EL (cell line): ENCODE data around the gene IFITM1.
A peak's percentile ranks its signal among the peaks of the same experiment; 100 is the strongest.

Experiments
- DNase-seq: peaks from one replicate; pipeline ENCODE4 v3.0.0-alpha.2; 2016

The IFITM1 gene

DNA sequence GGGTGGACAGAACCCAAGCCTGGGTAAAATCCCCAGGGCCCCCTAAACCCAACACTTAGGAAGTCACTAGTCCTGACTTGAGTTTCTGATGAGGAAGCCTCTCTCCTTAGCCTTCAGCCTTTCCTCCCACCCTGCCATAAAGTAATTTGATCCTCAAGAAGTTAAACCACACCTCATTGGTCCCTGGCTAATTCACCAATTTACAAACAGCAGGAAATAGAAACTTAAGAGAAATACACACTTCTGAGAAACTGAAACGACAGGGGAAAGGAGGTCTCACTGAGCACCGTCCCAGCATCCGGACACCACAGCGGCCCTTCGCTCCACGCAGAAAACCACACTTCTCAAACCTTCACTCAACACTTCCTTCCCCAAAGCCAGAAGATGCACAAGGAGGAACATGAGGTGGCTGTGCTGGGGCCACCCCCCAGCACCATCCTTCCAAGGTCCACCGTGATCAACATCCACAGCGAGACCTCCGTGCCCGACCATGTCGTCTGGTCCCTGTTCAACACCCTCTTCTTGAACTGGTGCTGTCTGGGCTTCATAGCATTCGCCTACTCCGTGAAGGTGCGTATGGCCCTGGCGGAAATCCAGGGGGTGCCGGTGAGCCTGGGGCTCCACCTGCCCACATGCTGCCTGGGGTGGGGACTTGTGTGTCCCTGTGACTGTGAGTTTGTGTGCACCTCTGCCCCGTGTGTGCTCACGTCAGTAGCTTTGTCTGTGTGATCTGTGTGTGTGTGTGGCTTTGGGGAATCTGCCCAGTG lies at the start of gene IFITM1:
IFITM1 (plus strand) TSS at position 254 of the 767 bp plus-strand sequence; CDS start at position 385, 131 bp downstream.
- DNase-seq: peak; percentile 92

DNA sequence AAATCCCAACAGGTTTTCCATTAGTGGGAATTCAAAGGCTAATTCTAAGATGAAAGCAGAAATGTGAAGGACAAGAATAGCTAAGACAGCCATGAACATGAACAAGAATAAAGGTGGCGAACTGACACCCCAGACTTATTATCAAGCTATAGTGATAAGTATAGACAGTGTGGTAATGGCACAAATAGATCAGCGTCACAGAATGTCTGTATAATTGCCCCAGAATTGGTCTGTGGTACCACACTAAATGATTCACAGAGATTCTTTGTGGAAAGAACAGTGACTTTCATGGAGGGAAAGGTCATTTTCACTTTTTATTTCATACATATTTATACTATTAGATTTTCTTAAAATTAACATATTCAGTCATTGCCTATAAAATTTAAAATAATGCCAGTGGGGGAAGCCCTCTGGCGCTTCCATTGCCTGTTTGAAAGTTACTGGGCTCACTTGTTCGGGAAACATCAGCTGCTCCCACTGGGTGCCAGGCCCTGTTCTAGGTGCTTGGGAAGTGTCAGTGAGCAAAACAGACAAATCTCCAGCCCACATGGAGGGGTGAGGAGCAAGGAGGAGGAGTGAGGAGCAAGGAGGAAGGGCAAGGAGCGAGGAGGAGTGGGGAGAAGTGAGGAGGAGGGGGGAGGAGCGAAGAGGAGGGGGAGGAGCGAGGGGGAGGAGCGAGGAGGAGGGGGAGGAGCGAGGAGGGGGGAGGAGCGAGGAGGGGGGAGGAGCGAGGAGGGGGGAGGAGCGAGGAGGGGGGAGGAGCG lies 47.0 kb upstream of the IFITM1 start:
- no peak for DNase-seq

DNA sequence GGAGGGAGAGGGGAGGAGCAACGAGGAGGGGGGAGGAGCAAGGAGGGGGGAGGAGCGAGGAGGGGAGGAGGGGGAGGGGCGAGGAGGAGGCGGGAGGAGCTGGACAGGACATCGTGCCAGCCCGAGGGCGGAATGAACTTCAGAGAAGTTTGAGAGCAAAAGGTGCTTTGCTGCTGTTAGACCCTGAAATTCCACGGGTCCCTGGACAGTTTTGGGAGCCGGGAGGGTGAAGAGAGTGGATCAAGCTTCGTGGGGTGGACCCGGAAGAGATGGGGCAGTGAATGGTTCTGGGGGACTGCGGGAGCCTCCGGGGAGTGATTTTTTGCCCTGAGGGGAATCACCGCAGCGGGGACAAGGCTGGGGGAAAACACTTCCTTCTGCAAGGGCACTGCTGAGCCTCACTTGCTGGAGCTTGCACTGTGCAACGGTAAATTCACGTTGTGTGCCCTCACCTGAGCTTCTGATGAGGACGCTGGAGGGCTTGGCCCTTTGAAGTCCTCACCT lies 46.3 kb upstream of the IFITM1 start:
- DNase-seq: no peak

DNA sequence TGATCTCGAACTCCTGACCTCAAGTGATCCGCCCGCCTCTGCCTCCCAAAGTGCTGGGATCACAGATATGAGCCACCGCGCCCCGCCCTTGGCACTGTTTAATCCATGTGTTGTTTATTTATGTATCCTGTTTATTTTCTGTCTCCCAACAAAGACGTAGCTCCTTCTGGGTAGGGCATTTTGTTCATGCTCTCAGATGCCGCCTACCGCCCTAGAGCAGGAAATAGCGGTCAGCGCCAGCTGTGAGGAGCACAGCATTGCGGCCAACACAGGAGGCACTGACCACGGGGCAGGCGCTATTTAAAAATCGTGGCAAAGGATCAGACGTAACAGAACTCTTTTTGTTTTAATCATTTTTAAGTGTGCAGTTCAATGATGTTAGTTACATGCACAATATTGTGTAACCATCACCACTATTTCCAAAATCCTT lies 45.1 kb upstream of the IFITM1 start:
- DNase-seq: peak; percentile 41

DNA sequence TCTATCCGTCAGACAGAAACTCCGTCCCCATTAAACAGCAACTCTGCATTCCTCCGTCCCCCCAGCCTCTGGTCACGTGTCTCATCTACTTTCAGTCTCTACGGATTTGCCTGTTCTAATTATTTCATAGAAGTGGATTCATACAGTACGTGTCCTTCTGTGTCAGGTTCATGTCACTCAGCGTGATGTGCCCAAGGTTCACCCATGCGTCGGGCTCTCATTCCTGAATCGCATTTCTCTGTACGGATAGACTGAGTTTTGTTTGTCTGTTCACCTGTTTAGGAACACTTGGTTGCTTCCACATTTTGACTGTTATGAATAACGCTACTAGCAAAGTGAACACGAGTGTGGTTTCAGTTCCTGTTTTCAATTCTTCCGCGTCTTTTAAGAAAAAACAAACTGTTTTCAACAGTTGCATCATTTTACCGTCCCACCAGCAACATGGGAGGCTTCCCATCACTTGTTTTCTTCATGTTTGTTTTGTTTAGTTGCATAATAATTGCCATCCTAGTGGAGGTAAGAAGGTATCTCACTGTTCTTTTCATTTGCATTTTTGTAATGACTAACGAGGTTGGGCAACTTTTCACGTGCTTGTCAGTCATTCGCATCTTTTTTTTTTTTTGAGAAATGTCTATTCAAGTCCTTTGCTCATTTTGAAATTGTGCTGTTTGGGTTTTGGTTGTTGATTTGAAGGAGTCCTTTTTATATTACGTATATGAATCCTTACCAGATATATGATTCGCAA lies 44.5 kb upstream of the IFITM1 start:
- DNase-seq: no peak

DNA sequence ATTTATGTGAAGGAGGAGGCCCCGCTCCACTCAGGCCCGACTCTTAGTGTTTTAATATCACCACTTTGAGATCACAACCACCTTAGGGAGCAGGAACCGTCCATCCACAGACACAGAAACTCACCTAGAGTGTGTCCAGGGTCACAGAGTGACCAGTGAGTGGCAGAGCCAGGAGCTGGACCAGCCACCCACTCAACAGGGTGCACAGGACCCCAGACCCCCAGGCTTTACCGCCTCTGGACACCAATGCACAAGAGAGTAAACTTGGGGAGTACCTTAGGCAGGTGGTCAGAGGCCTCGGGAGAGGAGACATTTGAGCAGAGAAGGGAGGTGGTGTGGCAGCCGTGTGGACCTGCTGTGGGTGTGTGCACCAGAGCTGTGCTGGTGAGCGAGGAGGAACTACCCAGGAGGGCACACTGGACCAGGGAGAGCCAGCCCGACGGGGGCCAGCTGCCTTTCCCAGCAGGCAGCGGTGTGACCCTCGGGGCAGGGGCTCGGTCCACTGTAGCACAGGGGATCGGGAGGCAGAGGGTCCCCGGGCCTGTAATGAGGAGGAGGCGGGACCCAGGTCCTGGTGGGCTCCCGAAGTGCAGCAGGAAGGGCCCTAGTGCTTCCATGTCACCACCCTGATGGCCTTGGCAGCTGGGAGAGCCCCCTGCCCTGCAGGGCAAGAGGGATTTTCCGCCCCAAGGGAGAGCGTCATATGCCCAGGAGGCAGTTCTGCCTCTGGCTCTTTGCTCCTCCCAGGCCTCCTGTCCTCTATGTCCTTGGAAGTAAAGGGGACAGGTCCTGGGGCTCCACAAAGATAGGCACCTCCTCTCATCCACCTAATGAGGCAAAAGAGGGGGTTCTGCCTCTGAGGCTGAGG lies 43.2 kb upstream of the IFITM1 start:
- DNase-seq: no peak

DNA sequence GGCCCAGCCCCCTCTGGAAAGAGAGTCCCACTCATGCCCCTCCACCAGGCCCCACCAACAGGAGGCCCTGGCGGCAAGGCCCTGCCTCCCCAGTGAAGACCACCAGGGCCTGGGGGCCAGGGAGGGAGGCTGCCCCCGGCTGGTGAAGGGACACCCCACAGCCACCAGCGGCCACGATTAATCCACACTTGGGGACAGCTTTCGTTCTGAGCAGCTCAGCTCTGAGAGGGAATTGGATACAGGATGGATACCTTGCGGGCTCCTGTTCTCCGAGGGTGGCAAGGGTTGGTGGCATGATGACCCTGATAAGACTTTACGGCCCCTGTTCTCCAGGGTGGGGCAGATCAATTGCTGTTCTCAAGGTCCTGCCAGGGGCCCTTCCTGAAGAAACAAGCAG lies 42.5 kb upstream of the IFITM1 start:
- no peak for DNase-seq

DNA sequence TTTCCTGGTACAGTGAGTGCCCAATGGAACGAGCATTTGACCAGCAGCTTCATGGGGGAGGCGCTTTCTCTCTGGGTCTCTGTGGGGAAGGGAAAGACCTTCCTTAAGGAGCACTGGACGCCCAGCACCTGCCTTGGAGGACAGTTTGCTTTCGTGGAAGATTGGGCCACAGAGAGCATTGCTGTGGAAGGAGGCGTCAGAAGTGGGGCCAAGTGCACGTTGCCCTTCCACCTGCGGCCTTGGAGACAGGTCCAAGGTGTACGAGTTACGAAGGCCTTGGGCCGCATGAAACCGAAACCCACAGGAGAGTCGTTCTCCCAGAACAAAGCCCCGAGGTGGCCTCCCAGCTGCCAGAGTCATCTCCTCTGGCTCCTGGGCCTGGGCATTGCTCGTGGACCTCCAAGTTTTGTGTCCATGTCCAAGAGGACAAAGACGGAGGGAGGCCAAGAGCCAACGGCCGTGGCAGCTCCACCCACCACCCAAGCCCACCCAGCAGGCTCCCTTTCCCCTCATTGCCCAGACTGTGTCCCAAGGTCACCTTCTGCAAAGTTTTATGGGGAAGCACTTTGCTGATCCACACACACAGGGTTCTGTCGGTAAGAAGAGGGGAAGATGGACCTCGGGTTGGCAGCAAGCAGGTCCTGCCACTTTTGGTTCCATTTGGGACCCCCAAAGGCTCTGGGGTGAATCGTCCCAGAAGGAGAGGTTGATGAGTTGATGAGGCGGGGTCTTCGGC lies 41.5 kb upstream of the IFITM1 start:
- DNase-seq: no peak

DNA sequence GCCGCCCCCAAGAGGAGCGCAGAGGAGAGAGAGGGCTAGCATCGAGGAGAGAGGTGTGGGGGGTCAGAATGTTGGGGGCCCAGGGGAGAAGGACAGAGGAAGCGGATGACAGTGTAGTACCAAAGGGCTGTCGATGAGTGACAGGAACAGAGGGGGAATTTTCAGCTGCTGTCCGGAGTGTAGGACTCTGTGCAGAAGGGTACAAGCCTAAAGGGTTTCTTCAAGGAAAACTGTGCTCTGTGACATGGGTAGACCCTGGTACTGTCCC lies 41.0 kb upstream of the IFITM1 start:
- no peak for DNase-seq

DNA sequence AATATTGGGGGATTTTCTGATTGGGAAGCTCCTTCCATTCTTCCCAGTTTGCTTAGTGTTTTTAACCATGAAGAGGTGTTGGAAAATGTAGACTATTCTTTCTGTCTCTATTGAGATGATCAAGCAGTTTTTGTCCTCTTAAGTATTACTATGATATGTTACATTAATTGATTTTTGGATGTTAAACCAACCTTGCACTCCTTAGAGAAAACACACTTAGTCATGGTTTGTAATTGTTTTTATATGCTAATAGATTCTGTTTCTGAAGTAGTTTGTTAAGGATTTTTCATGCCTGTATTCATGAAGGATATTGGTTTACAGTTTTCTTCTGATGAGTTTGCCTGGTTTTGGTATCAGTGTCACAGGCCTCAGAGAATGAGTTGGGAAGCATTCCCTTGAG lies 37.6 kb upstream of the IFITM1 start:
- DNase-seq: no peak

DNA sequence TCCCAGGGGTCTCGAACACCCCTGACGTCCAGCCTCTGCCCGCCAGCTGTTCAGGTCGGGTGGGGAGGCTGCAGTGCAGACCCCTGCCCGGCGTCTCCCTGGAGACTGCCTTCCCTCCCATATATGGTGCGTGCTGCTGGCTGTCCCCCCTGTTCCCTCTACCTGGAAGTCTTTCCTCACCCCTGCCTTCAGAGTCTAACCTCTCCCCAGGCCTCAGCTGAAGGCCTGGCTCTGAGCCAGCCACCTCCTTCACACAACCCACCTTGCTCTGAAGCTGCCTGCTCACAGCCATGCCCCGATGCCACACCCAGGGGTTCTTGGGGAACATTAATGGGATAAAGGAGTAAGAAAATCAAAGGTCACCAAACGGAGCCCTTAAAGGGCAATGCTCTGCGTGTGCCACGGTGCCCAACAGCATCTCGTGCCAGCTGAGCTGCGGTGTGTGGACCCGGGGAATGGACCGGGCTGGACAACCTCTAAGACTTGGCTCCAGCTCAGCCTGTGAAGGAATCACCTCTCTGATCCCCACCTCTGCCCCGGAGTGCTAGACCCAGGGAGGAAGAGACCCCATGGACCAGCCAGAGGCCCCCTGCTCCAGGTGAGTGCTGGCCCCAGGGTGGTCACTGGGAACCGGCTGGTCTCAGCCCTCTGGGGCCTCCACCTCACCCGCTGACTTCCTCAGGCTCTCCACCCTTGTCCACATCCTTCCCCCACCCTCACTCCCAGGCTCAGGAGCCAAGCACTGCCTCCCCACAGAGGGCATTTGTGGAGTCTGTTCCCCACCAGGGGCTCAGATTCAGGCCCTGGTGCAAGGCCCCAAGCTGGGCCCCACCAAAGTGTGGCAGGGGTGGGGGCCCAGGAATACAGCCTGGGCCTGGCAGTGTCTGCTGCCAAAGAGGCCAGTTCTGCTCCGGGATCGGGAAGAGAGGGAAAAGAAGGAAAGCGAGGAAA lies 35.6 kb upstream of the IFITM1 start, which contains the start of gene NLRP6:
NLRP6 (plus strand) TSS at position 407 of the 951 bp plus-strand sequence; CDS start at position 570, 163 bp downstream.
- no peak for DNase-seq

DNA sequence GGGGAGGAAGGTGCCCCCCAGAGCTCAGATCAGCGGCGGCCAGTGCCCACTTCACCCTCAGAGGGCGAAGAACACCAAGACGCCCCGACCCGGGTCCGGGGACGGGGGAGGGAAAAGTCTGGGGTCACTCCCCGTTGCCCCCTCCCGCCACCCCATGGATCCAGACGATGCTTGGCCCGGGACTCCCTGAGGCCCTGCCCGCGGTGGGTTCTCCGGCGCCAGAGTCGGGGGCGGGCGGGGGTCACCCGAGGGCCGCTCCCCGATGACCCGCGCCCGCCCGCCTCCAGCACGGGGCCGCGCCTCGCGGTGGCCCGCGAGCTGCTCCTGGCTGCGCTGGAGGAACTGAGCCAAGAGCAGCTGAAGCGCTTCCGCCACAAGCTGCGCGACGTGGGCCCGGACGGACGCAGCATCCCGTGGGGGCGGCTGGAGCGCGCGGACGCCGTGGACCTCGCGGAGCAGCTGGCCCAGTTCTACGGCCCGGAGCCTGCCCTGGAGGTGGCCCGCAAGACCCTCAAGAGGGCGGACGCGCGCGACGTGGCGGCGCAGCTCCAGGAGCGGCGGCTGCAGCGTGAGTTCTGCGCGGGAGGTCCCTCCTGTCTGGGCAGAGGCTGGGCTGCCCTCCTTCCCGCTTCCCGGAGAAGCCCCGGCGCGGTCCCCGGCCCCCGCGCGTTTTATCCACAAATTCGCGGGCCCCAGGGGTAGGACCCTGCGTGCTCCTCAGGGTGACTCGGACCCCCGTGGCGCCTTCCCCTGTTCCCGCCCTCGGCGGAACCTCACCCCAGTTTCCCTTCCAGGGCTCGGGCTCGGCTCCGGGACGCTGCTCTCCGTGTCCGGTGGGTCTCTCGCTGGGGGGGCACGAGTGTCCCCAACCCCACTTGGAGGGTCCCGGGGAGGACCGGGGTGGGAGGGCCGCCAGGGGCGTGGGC lies 34.5 kb upstream of the IFITM1 start:
- DNase-seq: no peak

DNA sequence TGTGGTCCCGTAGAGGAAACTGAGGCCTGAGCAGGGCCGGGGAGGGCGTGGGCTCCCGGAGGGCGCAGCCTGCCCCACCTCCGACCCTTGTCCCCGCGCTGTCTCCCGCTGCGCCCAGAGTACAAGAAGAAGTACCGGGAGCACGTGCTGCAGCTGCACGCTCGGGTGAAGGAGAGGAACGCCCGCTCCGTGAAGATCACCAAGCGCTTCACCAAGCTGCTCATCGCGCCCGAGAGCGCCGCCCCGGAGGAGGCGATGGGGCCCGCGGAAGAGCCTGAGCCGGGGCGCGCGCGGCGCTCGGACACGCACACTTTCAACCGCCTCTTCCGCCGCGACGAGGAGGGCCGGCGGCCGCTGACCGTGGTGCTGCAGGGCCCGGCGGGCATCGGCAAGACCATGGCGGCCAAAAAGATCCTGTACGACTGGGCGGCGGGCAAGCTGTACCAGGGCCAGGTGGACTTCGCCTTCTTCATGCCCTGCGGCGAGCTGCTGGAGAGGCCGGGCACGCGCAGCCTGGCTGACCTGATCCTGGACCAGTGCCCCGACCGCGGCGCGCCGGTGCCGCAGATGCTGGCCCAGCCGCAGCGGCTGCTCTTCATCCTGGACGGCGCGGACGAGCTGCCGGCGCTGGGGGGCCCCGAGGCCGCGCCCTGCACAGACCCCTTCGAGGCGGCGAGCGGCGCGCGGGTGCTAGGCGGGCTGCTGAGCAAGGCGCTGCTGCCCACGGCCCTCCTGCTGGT lies 33.7 kb upstream of the IFITM1 start:
- DNase-seq: peak; percentile 23

DNA sequence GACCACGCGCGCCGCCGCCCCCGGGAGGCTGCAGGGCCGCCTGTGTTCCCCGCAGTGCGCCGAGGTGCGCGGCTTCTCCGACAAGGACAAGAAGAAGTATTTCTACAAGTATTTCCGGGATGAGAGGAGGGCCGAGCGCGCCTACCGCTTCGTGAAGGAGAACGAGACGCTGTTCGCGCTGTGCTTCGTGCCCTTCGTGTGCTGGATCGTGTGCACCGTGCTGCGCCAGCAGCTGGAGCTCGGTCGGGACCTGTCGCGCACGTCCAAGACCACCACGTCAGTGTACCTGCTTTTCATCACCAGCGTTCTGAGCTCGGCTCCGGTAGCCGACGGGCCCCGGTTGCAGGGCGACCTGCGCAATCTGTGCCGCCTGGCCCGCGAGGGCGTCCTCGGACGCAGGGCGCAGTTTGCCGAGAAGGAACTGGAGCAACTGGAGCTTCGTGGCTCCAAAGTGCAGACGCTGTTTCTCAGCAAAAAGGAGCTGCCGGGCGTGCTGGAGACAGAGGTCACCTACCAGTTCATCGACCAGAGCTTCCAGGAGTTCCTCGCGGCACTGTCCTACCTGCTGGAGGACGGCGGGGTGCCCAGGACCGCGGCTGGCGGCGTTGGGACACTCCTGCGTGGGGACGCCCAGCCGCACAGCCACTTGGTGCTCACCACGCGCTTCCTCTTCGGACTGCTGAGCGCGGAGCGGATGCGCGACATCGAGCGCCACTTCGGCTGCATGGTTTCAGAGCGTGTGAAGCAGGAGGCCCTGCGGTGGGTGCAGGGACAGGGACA lies 32.9 kb upstream of the IFITM1 start:
- no peak for DNase-seq

DNA sequence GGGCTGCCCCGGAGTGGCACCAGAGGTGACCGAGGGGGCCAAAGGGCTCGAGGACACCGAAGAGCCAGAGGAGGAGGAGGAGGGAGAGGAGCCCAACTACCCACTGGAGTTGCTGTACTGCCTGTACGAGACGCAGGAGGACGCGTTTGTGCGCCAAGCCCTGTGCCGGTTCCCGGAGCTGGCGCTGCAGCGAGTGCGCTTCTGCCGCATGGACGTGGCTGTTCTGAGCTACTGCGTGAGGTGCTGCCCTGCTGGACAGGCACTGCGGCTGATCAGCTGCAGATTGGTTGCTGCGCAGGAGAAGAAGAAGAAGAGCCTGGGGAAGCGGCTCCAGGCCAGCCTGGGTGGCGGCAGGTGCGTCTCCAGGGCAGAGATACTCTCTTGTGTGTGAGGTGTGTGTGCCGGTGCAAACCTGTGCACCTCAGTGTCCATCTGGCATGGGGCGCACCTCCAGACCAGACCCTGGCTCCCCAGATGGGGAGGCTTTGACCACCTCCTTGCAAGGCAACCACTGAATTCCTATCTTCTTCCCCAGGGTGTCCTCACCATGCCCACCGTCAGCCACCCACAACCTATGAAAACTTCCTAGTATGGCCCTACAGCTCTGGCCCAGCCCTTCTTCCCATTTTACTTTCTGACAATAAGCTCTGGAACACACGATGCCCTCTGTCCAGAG lies 32.2 kb upstream of the IFITM1 start:
- DNase-seq: no peak

DNA sequence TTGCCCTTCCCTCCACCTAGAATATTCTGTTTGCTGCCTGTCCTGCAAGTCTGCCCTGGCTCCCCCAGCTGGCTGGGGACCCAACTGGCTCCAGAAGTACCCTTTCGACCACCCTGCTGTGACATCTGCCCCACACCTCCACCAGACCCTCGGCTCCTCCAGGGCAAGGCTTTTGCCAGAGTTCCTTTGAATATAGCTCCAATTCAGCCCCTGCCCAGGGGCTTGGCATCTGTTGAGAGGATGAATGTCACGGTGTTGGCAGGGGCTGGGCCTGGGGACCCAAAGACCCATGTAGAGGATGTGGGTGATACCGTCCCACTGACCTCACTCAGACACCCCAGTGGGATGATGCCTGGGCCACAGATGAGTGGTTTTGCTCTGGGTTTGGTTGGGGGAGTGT lies 31.7 kb upstream of the IFITM1 start:
- no peak for DNase-seq
